A549 (cell line): Measurements from ENCODE around the gene SIGLEC7. TPM values are rescaled to one million over a fixed set of nuclear protein-coding genes. Genes with fewer than 3 reads are reported as not detected.

Experiments used
- ATAC-seq, 2 experiments: fragments of 200-7000 bp in 1 of 2; fragments of >200 bp in 1 of 2; cut with Nextera tagmentation in 1 of 2; cut with Tn5 transposase in 1 of 2; 3 replicates each; pipeline versions ENCODE4 v1.8.0 to v1.9.1; 2018 to 2020; ENCODE audit warnings: mild to moderate bottlenecking in 1 of 2, moderate library complexity in 1 of 2
- CTCF ChIA-PET: fragments of 300-600 bp; sonication (Branson Sonifier 250); formaldehyde crosslinking; extraction: SDS; loops from one replicate; lab custom pipeline; 2021; ENCODE audit warnings: antibody characterized with exemption, inconsistent platforms; lab: Yijun Ruan, JAX
- POLR2A ChIA-PET: fragments of 350-600 bp; formaldehyde crosslinking; extraction: SDS; loops from one replicate; lab custom pipeline; 2021; ENCODE audit warnings: antibody characterized with exemption, inconsistent platforms; lab: Yijun Ruan, JAX
- DNase-seq, 2 experiments: peaks; one replicate each; pipeline versions ENCODE4 v3.0.0 to v3.0.0-alpha.2; 2011 to 2016; ENCODE audit warnings: low read depth in 1 of 2, low spot score in 1 of 2
- FAIRE-seq: peaks from 2 replicates; lab custom pipeline; 2011; peaks lifted over from hg19 to GRCh38; lab: Jason Lieb, UNC
- H3K27ac ChIP-seq, 2 experiments: fragments of >200 bp; sonication (Bioruptor Twin); formaldehyde crosslinking; 3 replicates each; pipeline ENCODE4 v1.5.1; 2016 to 2017
- H3K4me1 ChIP-seq: fragments of >200 bp; sonication (Bioruptor Twin); formaldehyde crosslinking; 3 replicates; pipeline ENCODE4 v1.6.1; 2016
- H3K4me2 ChIP-seq: fragments of >200 bp; sonication (Bioruptor Twin); formaldehyde crosslinking; 3 replicates; pipeline ENCODE4 v1.6.1; 2016
- H3K4me3 ChIP-seq: fragments of >200 bp; sonication (Bioruptor Twin); formaldehyde crosslinking; 3 replicates; pipeline ENCODE4 v1.5.1; 2016
- H3K9me3 ChIP-seq: fragments of >200 bp; sonication (Bioruptor Twin); formaldehyde crosslinking; 3 replicates; pipeline ENCODE4 v1.6.1; 2016
- CHD4 ChIP-seq: fragments of 200-600 bp; sonication (generic); IDR thresholded peaks from 2 replicates; pipeline ENCODE4 v1.6.1; 2016; ENCODE audit warnings: antibody characterized with exemption, mild to moderate bottlenecking, borderline replicate concordance
- EHMT2 ChIP-seq: fragments of 200-600 bp; sonication (generic); IDR thresholded peaks from 2 replicates; pipeline ENCODE4 v1.6.1; 2016; ENCODE audit warnings: antibody characterized with exemption, low read depth, mild to moderate bottlenecking, moderate library complexity
- ESRRA ChIP-seq: fragments of 150-350 bp; IDR thresholded peaks from 2 replicates; pipeline ENCODE4 v1.6.1; 2014; ENCODE audit warnings: mild to moderate bottlenecking, low read length, borderline replicate concordance
- HEYL ChIP-seq: fragments of 250-450 bp; sonication (Bioruptor Pico); IDR thresholded peaks from 2 replicates; pipeline ENCODE4 v1.8.0; 2021; ENCODE audit warnings: mild to moderate bottlenecking, moderate library complexity
- HOXB13 ChIP-seq: fragments of 250-450 bp; sonication (Bioruptor Pico); IDR thresholded peaks from 2 replicates; pipeline ENCODE4 v1.5.0; 2020; ENCODE audit warnings: low read depth, mild to moderate bottlenecking, moderate library complexity
- JUN ChIP-seq, 2 experiments: fragments of >200 bp; sonication (Bioruptor Twin); formaldehyde crosslinking; IDR thresholded peaks; 2 replicates in 1 of 2; 3 replicates in 1 of 2; pipeline ENCODE4 v1.6.1; 2016 to 2017
- KDM1A ChIP-seq: fragments of 200-600 bp; sonication (generic); IDR thresholded peaks from 2 replicates; pipeline ENCODE4 v1.6.1; 2016; ENCODE audit warnings: low read depth, mild to moderate bottlenecking
- MAZ ChIP-seq: fragments of 150-350 bp; IDR thresholded peaks from 2 replicates; pipeline ENCODE4 v1.6.1; 2014; ENCODE audit warnings: antibody characterized with exemption, low read depth, low read length, borderline replicate concordance
- MYC ChIP-seq: IDR thresholded peaks from 2 replicates; pipeline ENCODE4 v1.6.1; 2012; ENCODE audit warnings: mild to moderate bottlenecking, inconsistent platforms, low read length, improper control_type of control experiment, borderline replicate concordance
- NPAS2 ChIP-seq: fragments of 250-450 bp; sonication (Bioruptor Pico); IDR thresholded peaks from 2 replicates; pipeline ENCODE4 v1.8.0; 2022; ENCODE audit warnings: mild to moderate bottlenecking, moderate library complexity, borderline replicate concordance
- PHF8 ChIP-seq: fragments of 200-600 bp; sonication (generic); IDR thresholded peaks from 2 replicates; pipeline ENCODE4 v1.6.1; 2016; ENCODE audit warnings: low read depth, mild to moderate bottlenecking, antibody characterized with exemption, moderate library complexity, borderline replicate concordance
- RAD21 ChIP-seq, 2 experiments: fragments of >200 bp in 1 of 2; sonication (Bioruptor Twin) in 1 of 2; formaldehyde crosslinking in 1 of 2; IDR thresholded peaks in 1 of 2; conservative IDR thresholded peaks in 1 of 2; 2 replicates in 1 of 2; 3 replicates in 1 of 2; pipeline ENCODE4 v1.6.1; 2012 to 2018; ENCODE audit warnings: inconsistent platforms in 1 of 2
- RARB ChIP-seq: fragments of 250-450 bp; sonication (Bioruptor Pico); IDR thresholded peaks from 2 replicates; pipeline ENCODE4 v1.8.0; 2021; ENCODE audit warnings: mild to moderate bottlenecking, moderate library complexity
- SREBF2 ChIP-seq: fragments of 450-650 bp; IDR thresholded peaks from 2 replicates; pipeline ENCODE4 v1.6.1; 2014; ENCODE audit warnings: mild to moderate bottlenecking, moderate library complexity
- TFCP2L1 ChIP-seq: fragments of 250-450 bp; sonication (Bioruptor Pico); IDR thresholded peaks from 2 replicates; pipeline ENCODE4 v1.5.0; 2021; ENCODE audit warnings: mild to moderate bottlenecking
- WGBS: methylation state at CpG from one replicate; pipeline ENCODE4 v1.1.6; 2017; ENCODE audit errors: missing lambda C conversion rate; 5-methylcytosine and 5-hydroxymethylcytosine counted together
- polyA plus RNA-seq, 4 experiments: library from polyadenylated mRNA; depleted of rRNA in 3 of 4; stranded (reverse); fragments of >200 nt; fragmentation: RNase III in 1 of 4; extraction: RNeasy Plus Mini Kit Qiagen cat#74134 plus additional on column Dnase treatment in 1 of 4; gene quantifications; 2 replicates in 3 of 4; 3 replicates in 1 of 4; pipeline ENCODE4 v1.2.3, GENCODE V29; 2011 to 2017
- TF ChIP-seq, protein P1 (sequence below): fragments of 200-600 bp; sonication (generic); IDR thresholded peaks from 2 replicates; pipeline ENCODE4 v1.6.1; 2016; ENCODE audit warnings: antibody characterized with exemption, mild to moderate bottlenecking, moderate library complexity
- TF ChIP-seq, protein P2 (sequence below): fragments of 250-450 bp; sonication (Bioruptor Pico); IDR thresholded peaks from 2 replicates; pipeline ENCODE4 v1.5.0; 2021; ENCODE audit warnings: mild to moderate bottlenecking, moderate library complexity, borderline replicate concordance
- TF ChIP-seq, protein P3 (sequence below): fragments of 150-350 bp; IDR thresholded peaks from 2 replicates; pipeline ENCODE4 v1.6.1; 2014; ENCODE audit warnings: low read depth, mild to moderate bottlenecking, low read length
- TF ChIP-seq, protein P4 (sequence below): IDR thresholded peaks from 2 replicates; pipeline ENCODE4 v1.6.1; 2012
- TF ChIP-seq, protein P5 (sequence below): fragments of >200 bp; sonication (Bioruptor Twin); formaldehyde crosslinking; IDR thresholded peaks from 3 replicates; pipeline ENCODE4 v1.6.1; 2016
- TF ChIP-seq, protein P6 (sequence below): fragments of 250-450 bp; sonication (Bioruptor Pico); IDR thresholded peaks from 2 replicates; pipeline ENCODE4 v1.5.0; 2020; ENCODE audit warnings: low read depth, mild to moderate bottlenecking, moderate library complexity

Gene SIGLEC7
- polyA plus RNA-seq, 2 of the 4 experiments (the other 2 are of a cell fraction) = not detected

DNA sequence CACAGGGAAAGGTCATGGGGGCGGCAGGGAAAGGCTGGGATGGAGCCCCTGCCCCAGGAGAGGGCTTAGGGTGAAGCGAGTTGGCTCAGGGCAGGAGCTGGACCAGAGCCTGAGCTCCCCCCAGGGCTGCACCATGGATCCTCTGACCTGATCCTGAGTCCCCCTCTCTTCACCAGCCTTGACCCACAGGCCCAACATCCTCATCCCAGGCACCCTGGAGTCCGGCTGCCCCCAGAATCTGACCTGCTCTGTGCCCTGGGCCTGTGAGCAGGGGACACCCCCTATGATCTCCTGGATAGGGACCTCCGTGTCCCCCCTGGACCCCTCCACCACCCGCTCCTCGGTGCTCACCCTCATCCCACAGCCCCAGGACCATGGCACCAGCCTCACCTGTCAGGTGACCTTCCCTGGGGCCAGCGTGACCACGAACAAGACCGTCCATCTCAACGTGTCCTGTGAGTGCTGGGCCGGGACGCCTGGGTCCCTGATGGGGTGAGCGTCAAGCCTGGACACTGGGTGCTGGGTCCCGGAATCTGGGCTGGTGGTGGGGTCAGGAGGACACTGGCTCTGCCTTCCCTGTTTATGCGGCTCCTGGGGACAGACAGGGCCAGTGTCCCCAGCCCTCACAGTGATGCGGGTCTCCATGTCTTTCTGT lies 16.6 kb upstream of the SIGLEC7 start (continued):
- TF ChIP-seq, protein P1, sequence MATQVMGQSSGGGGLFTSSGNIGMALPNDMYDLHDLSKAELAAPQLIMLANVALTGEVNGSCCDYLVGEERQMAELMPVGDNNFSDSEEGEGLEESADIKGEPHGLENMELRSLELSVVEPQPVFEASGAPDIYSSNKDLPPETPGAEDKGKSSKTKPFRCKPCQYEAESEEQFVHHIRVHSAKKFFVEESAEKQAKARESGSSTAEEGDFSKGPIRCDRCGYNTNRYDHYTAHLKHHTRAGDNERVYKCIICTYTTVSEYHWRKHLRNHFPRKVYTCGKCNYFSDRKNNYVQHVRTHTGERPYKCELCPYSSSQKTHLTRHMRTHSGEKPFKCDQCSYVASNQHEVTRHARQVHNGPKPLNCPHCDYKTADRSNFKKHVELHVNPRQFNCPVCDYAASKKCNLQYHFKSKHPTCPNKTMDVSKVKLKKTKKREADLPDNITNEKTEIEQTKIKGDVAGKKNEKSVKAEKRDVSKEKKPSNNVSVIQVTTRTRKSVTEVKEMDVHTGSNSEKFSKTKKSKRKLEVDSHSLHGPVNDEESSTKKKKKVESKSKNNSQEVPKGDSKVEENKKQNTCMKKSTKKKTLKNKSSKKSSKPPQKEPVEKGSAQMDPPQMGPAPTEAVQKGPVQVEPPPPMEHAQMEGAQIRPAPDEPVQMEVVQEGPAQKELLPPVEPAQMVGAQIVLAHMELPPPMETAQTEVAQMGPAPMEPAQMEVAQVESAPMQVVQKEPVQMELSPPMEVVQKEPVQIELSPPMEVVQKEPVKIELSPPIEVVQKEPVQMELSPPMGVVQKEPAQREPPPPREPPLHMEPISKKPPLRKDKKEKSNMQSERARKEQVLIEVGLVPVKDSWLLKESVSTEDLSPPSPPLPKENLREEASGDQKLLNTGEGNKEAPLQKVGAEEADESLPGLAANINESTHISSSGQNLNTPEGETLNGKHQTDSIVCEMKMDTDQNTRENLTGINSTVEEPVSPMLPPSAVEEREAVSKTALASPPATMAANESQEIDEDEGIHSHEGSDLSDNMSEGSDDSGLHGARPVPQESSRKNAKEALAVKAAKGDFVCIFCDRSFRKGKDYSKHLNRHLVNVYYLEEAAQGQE = no peak
- TF ChIP-seq KDM1A (no peak), HEYL (CRISPR knock-in tag) (no peak)

DNA sequence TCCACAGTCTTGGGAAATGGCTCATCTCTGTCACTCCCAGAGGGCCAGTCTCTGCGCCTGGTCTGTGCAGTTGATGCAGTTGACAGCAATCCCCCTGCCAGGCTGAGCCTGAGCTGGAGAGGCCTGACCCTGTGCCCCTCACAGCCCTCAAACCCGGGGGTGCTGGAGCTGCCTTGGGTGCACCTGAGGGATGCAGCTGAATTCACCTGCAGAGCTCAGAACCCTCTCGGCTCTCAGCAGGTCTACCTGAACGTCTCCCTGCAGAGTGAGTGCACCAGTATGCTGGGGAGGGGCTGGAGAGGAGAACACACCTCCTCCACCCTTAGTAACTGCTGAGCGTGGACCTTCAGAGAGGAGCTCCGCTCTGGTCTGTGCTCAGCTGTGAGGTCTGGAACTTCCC lies 15.1 kb upstream of the SIGLEC7 start:
- no peak for ATAC-seq
- CTCF ChIA-PET = interaction anchor here (1.0 to 1.4 kb wide), 3 partner anchors 8 to 65 kb away, joined by 3 read pairs; no protein-coding TSS in a partner anchor
- TF ChIP-seq RARB (CRISPR knock-in tag) (no peak), EHMT2 (no peak), PHF8 (no peak), SREBF2 (no peak), KDM1A (no peak), HOXB13 (CRISPR knock-in tag) (no peak), NPAS2 (CRISPR knock-in tag) (no peak), TFCP2L1 (CRISPR knock-in tag) (no peak), RAD21 (conservative IDR thresholded peaks at IDR 0.05 in 1 of 2, IDR thresholded peaks at IDR 0.05 in 1 of 2) (no peak), JUN (IDR thresholded peaks at IDR 0.05) (no peak), CHD4 (no peak), ESRRA (no peak), MYC (no peak), MAZ (no peak)
- TF ChIP-seq, protein P2, sequence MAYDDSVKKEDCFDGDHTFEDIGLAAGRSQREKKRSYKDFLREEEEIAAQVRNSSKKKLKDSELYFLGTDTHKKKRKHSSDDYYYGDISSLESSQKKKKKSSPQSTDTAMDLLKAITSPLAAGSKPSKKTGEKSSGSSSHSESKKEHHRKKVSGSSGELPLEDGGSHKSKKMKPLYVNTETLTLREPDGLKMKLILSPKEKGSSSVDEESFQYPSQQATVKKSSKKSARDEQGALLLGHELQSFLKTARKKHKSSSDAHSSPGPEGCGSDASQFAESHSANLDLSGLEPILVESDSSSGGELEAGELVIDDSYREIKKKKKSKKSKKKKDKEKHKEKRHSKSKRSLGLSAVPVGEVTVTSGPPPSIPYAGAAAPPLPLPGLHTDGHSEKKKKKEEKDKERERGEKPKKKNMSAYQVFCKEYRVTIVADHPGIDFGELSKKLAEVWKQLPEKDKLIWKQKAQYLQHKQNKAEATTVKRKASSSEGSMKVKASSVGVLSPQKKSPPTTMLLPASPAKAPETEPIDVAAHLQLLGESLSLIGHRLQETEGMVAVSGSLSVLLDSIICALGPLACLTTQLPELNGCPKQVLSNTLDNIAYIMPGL (CRISPR knock-in tag) = no peak
- TF ChIP-seq, protein P3, sequence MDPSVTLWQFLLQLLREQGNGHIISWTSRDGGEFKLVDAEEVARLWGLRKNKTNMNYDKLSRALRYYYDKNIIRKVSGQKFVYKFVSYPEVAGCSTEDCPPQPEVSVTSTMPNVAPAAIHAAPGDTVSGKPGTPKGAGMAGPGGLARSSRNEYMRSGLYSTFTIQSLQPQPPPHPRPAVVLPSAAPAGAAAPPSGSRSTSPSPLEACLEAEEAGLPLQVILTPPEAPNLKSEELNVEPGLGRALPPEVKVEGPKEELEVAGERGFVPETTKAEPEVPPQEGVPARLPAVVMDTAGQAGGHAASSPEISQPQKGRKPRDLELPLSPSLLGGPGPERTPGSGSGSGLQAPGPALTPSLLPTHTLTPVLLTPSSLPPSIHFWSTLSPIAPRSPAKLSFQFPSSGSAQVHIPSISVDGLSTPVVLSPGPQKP = no peak
- TF ChIP-seq, protein P4, sequence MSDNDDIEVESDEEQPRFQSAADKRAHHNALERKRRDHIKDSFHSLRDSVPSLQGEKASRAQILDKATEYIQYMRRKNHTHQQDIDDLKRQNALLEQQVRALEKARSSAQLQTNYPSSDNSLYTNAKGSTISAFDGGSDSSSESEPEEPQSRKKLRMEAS = no peak
- TF ChIP-seq, protein P5, sequence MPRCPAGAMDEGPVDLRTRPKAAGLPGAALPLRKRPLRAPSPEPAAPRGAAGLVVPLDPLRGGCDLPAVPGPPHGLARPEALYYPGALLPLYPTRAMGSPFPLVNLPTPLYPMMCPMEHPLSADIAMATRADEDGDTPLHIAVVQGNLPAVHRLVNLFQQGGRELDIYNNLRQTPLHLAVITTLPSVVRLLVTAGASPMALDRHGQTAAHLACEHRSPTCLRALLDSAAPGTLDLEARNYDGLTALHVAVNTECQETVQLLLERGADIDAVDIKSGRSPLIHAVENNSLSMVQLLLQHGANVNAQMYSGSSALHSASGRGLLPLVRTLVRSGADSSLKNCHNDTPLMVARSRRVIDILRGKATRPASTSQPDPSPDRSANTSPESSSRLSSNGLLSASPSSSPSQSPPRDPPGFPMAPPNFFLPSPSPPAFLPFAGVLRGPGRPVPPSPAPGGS = no peak
- TF ChIP-seq, protein P6, sequence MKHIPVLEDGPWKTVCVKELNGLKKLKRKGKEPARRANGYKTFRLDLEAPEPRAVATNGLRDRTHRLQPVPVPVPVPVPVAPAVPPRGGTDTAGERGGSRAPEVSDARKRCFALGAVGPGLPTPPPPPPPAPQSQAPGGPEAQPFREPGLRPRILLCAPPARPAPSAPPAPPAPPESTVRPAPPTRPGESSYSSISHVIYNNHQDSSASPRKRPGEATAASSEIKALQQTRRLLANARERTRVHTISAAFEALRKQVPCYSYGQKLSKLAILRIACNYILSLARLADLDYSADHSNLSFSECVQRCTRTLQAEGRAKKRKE (CRISPR knock-in tag) = no peak
- TF ChIP-seq, all 56 proteins: peak for 0
- Histone ChIP-seq H3K4me2 (no peak overlapping the region), H3K4me1 (no peaks in the 10 kb centered on the region), H3K9me3 (no peaks in the 10 kb centered on the region), H3K4me3 (no peak overlapping the region), H3K27ac (no peak overlapping the region)
- DNase-seq (no peak), FAIRE-seq (no peak)
- POLR2A ChIA-PET = no interaction called here
- 25% methylated on average over 3 of the region's 6 CpGs for WGBS
